IMR-90 (cell line): ENCODE results near the gene MYBPHL. TPM values are rescaled to one million over a fixed set of nuclear protein-coding genes. Genes with fewer than 3 reads are reported as not detected.
A peak's percentile ranks its signal among the peaks of the same experiment; 100 is the strongest.

ENCODE experiments used
- ATAC-seq: fragments of 200-7000 bp; cut with Tn5 transposase; 2 replicates; pipeline ENCODE4 v1.9.1; 2020; ENCODE audit warnings: low read depth, mild to moderate bottlenecking, moderate library complexity
- BruUV-seq: library from RNA; stranded (reverse); fragments of 400-500 nt; replicated peaks from 2 replicates; lab custom pipeline; 2021; lab: Mats Ljungman, UMichigan
- CTCF ChIA-PET: fragments of 300-600 bp; formaldehyde crosslinking; extraction: SDS; loops from one replicate; lab custom pipeline; 2021; ENCODE audit warnings: antibody characterized with exemption; lab: Yijun Ruan, JAX
- POLR2A ChIA-PET: fragments of 300-600 bp; sonication (Branson Sonifier 250); formaldehyde crosslinking; loops from one replicate; lab custom pipeline; 2022; ENCODE audit warnings: antibody characterized with exemption; ENCODE audit not compliant: unreplicated experiment; lab: Charles Lee
- DNase-seq: peaks from one replicate; pipeline ENCODE4 v3.0.0; 2013
- H2AFZ ChIP-seq: replicated peaks from 2 replicates; pipeline ENCODE3; 2013; ENCODE audit warnings: low read length, mild to moderate bottlenecking; ENCODE audit not compliant: poor library complexity
- H2AK5ac ChIP-seq: 2 replicates; pipeline ENCODE4 v1.6.1; 2013; ENCODE audit warnings: low read depth, low read length, inconsistent platforms
- H2AK9ac ChIP-seq: replicated peaks from 2 replicates; pipeline ENCODE3; 2013; ENCODE audit warnings: mild to moderate bottlenecking, low read depth, low read length, moderate library complexity; ENCODE audit not compliant: poor library complexity
- H2BK120ac ChIP-seq: 2 replicates; pipeline ENCODE4 v1.6.1; 2013; ENCODE audit warnings: low read depth, low read length, inconsistent platforms
- H2BK15ac ChIP-seq: 3 replicates; pipeline ENCODE4 v1.6.1; 2013; ENCODE audit warnings: low read depth, low read length, inconsistent platforms
- H2BK20ac ChIP-seq: 2 replicates; pipeline ENCODE4 v1.6.1; 2013; ENCODE audit warnings: low read depth, mild to moderate bottlenecking, inconsistent platforms, low read length, moderate library complexity
- H2BK5ac ChIP-seq: 2 replicates; pipeline ENCODE4 v1.6.1; 2013; ENCODE audit warnings: mild to moderate bottlenecking, low read depth, low read length, inconsistent platforms; ENCODE audit not compliant: poor library complexity, severe bottlenecking
- H3K14ac ChIP-seq: replicated peaks from 2 replicates; pipeline ENCODE4 v1.6.1; 2013; ENCODE audit warnings: low read depth, low read length, inconsistent platforms
- H3K18ac ChIP-seq: 2 replicates; pipeline ENCODE4 v1.6.1; 2013; ENCODE audit warnings: low read depth, low read length, control low read depth
- H3K23ac ChIP-seq: 2 replicates; pipeline ENCODE4 v1.6.1; 2013; ENCODE audit warnings: low read depth, low read length, inconsistent platforms
- H3K27ac ChIP-seq: 2 replicates; pipeline ENCODE4 v1.5.1; 2013; ENCODE audit warnings: mild to moderate bottlenecking, control low read depth, low read length; ENCODE audit not compliant: insufficient read depth
- H3K27me3 ChIP-seq: 2 replicates; pipeline ENCODE4 v1.6.1; 2013; ENCODE audit warnings: low read length; ENCODE audit not compliant: control insufficient read depth, insufficient read depth
- H3K36me3 ChIP-seq: 2 replicates; pipeline ENCODE4 v1.6.1; 2013; ENCODE audit warnings: low read length, mixed read lengths; ENCODE audit not compliant: control insufficient read depth, insufficient read depth
- H3K4ac ChIP-seq: 2 replicates; pipeline ENCODE4 v1.6.1; 2013; ENCODE audit warnings: low read depth, low read length, inconsistent platforms
- H3K4me1 ChIP-seq: 2 replicates; pipeline ENCODE4 v1.6.1; 2013; ENCODE audit warnings: low read length, mixed read lengths; ENCODE audit not compliant: control insufficient read depth, insufficient read depth
- H3K4me2 ChIP-seq: 2 replicates; pipeline ENCODE4 v1.6.1; 2013; ENCODE audit warnings: low read depth, mild to moderate bottlenecking, control low read depth, low read length, moderate library complexity
- H3K4me3 ChIP-seq: 2 replicates; pipeline ENCODE4 v1.5.1; 2013; ENCODE audit warnings: low read depth, mild to moderate bottlenecking, control low read depth, low read length, moderate library complexity; ENCODE audit not compliant: insufficient read depth
- H3K56ac ChIP-seq: 2 replicates; pipeline ENCODE4 v1.6.1; 2013; ENCODE audit warnings: low read length, inconsistent platforms; ENCODE audit not compliant: insufficient read depth; ENCODE audit errors: extremely low read depth
- H3K79me1 ChIP-seq, 2 experiments: 2 replicates each; pipeline ENCODE4 v1.6.1; 2013; ENCODE audit warnings: low read length in 2 of 2, inconsistent platforms in 1 of 2, low read depth in 1 of 2
- H3K9ac ChIP-seq: 2 replicates; pipeline ENCODE4 v1.6.1; 2013; ENCODE audit warnings: low read depth, low read length, control low read depth
- H3K9me1 ChIP-seq: 2 replicates; pipeline ENCODE4 v1.6.1; 2013; ENCODE audit warnings: low read length, inconsistent platforms; ENCODE audit not compliant: insufficient read depth
- H3K9me3 ChIP-seq: 2 replicates; pipeline ENCODE4 v1.6.1; 2013; ENCODE audit warnings: low read length; ENCODE audit not compliant: control insufficient read depth, insufficient read depth
- H4K20me1 ChIP-seq: 2 replicates; pipeline ENCODE4 v1.6.1; 2013; ENCODE audit warnings: low read length, inconsistent platforms; ENCODE audit not compliant: insufficient read depth
- H4K5ac ChIP-seq: 2 replicates; pipeline ENCODE4 v1.6.1; 2013; ENCODE audit warnings: mild to moderate bottlenecking, low read depth, low read length, control low read depth
- H4K8ac ChIP-seq, 2 experiments: 2 replicates each; pipeline ENCODE4 v1.6.1; 2013; ENCODE audit warnings: low read depth in 2 of 2, low read length in 2 of 2, control low read depth in 1 of 2, inconsistent platforms in 1 of 2
- H4K91ac ChIP-seq: 2 replicates; pipeline ENCODE4 v1.6.1; 2013; ENCODE audit warnings: low read depth, low read length, inconsistent platforms; ENCODE audit not compliant: insufficient read depth
- CEBPB ChIP-seq: IDR thresholded peaks from 2 replicates; pipeline ENCODE4 v1.6.1; 2012; ENCODE audit warnings: low read depth, low read length, improper control_type of control experiment
- MXI1 ChIP-seq: IDR thresholded peaks from 2 replicates; pipeline ENCODE4 v1.6.1; 2012; ENCODE audit warnings: low read depth, mild to moderate bottlenecking, low read length, moderate library complexity, borderline replicate concordance
- NFE2L2 ChIP-seq: fragments of 150-350 bp; IDR thresholded peaks from 2 replicates; pipeline ENCODE4 v1.6.1; 2016; ENCODE audit warnings: low read depth, mild to moderate bottlenecking, low read length
- POLR2A ChIP-seq: IDR thresholded peaks from 2 replicates; pipeline ENCODE4 v1.6.1; 2012; ENCODE audit warnings: mild to moderate bottlenecking, low read depth, low read length
- RAD21 ChIP-seq: IDR thresholded peaks from 2 replicates; pipeline ENCODE4 v1.6.1; 2012; ENCODE audit warnings: low read length, improper control_type of control experiment
- RFX5 ChIP-seq: IDR thresholded peaks from 2 replicates; pipeline ENCODE4 v1.8.0; 2012; ENCODE audit warnings: low read depth, mild to moderate bottlenecking, low read length, moderate library complexity
- WGBS, 2 experiments: methylation state at CpG; one replicate each; pipeline versions ENCODE4 v1.1.5 to v1.1.7; 2013; ENCODE audit warnings: missing lambda C conversion rate in 2 of 2; ENCODE audit not compliant: insufficient read length in 1 of 2; ENCODE audit errors: extremely low coverage in 2 of 2; 5-methylcytosine and 5-hydroxymethylcytosine counted together
- dilution Hi-C: fragments of 300-500 bp; cut with HindIII; formaldehyde crosslinking; loops from one replicate; pipeline ENCODE4 v1.14.3; 2018; ENCODE audit warnings: low sequenced_read_pairs; ENCODE audit not compliant: unreplicated experiment
- in situ Hi-C: fragments of 300-500 bp; cut with MboI; formaldehyde crosslinking; loops from 3 replicates; pipeline ENCODE4 v1.14.3; 2019; ENCODE audit warnings: low sequenced_read_pairs, inconsistent platforms, mixed read lengths
- intact Hi-C: fragments of 100-400 bp; cut with micrococcal nuclease; formaldehyde crosslinking; loops from 2 replicates; pipeline ENCODE4 v1.10.0; 2022
- polyA plus RNA-seq, 3 experiments: library from polyadenylated mRNA; depleted of rRNA; stranded (reverse); fragments of >200 nt; gene quantifications; 2 replicates each; pipeline ENCODE4 v1.2.3, GENCODE V29; 2012; ENCODE audit warnings: low replicate concordance in 1 of 3
- total RNA-seq: library from RNA; depleted of rRNA; stranded (reverse); fragments of >200 nt; gene quantifications from 2 replicates; pipeline ENCODE4 v1.2.3, GENCODE V29; 2012

The MYBPHL gene
- total and polyA plus RNA-seq, 2 of the 4 experiments (the other 2 are of a cell fraction): 0.07 TPM; not detected in 1

- Histone ChIP-seq H3K36me3 (no peaks in the 10 kb centered on the region), H2BK20ac (no peak overlapping the region), H2BK15ac (no peak overlapping the region), H2BK120ac (no peak overlapping the region), H2AK5ac (no peak overlapping the region), H2AFZ (no peak overlapping the region), H3K9me3 (no peaks in the 10 kb centered on the region), H3K23ac (no peak overlapping the region), H2BK5ac (no peak overlapping the region), H3K56ac (no peak overlapping the region), H2AK9ac (peak overlapping the region; percentile 58), H3K4me3 (no peak overlapping the region), H3K14ac (no peak overlapping the region), H4K20me1 (no peaks in the 10 kb centered on the region), H3K27me3 (no peaks in the 10 kb centered on the region), H3K9me1 (no peaks in the 10 kb centered on the region; the same call in 1 of the 2 replicates), H4K91ac (no peak overlapping the region), H3K18ac (no peak overlapping the region), H3K4me2 (no peak overlapping the region), H3K9ac (no peak overlapping the region), H4K8ac (no peak overlapping the region), H3K27ac (no peak overlapping the region), H3K4me1 (peaks cover 8% of the 10 kb centered on the region), H4K5ac (no peak overlapping the region), H3K79me1 (no peaks in the 10 kb centered on the region), H3K4ac (no peak overlapping the region)
- CTCF ChIA-PET: no interaction called here
- DNase-seq (no peak), ATAC-seq (no peak)
- WGBS, 2 experiments: no CpG with 5 or more reads among the region's 8 CpGs
- dilution Hi-C loops (no loop called here), in situ Hi-C loops (no loop called here), intact Hi-C loops (no loop called here)
- BruUV-seq: no TSS peak
- no peak for TF ChIP-seq MXI1
- no peak for TF ChIP-seq RAD21
- no peak for TF ChIP-seq CEBPB
- TF ChIP-seq POLR2A: no peak
- no peak for TF ChIP-seq NFE2L2
- no peak for TF ChIP-seq RFX5
- POLR2A ChIA-PET: no interaction called here
These were observed 59.1 kb downstream of the MYBPHL start for GRCh38 chr1:109247401-109248365.
